HepG2 (cell line): ENCODE measurements around the gene TMEM235. TPM values are rescaled to one million over a fixed set of nuclear protein-coding genes. Genes with fewer than 3 reads are reported as not detected.

Experiments
- CHCHD3 ChIP-seq: sonication (generic); formaldehyde crosslinking; IDR thresholded peaks from 2 replicates; pipeline ENCODE4 v1.8.0; 2022; ENCODE audit warnings: mild to moderate bottlenecking, missing genetic modification reagents, moderate library complexity
- CREM ChIP-seq, 2 experiments: sonication (generic) in 1 of 2; formaldehyde crosslinking in 1 of 2; IDR thresholded peaks; 2 replicates each; pipeline versions ENCODE4 v1.4.0 to v1.6.1; 2016 to 2020; ENCODE audit warnings: antibody characterized with exemption in 1 of 2, mild to moderate bottlenecking in 1 of 2, missing genetic modification reagents in 1 of 2
- HDAC2 ChIP-seq: sonication (generic); formaldehyde crosslinking; IDR thresholded peaks from 2 replicates; pipeline ENCODE4 v1.4.0; 2020; ENCODE audit warnings: missing genetic modification reagents
- HNRNPUL1 ChIP-seq: fragments of 200-400 bp; formaldehyde crosslinking; IDR thresholded peaks from 2 replicates; pipeline ENCODE4 v1.6.1; 2017; ENCODE audit warnings: low read depth, mild to moderate bottlenecking, low read length, moderate library complexity
- SNRNP70 ChIP-seq: fragments of 200-400 bp; formaldehyde crosslinking; IDR thresholded peaks from 2 replicates; pipeline ENCODE4 v1.6.1; 2017; ENCODE audit warnings: mild to moderate bottlenecking, low read depth, low read length, moderate library complexity
- SUZ12 ChIP-seq: fragments of 150-350 bp; IDR thresholded peaks from 2 replicates; pipeline ENCODE4 v1.6.1; 2014; ENCODE audit warnings: low read depth, low read length
- TAF15 ChIP-seq: fragments of 200-400 bp; formaldehyde crosslinking; IDR thresholded peaks from one replicate; pipeline ENCODE4 v1.6.1; 2018; ENCODE audit warnings: mild to moderate bottlenecking, low read depth, low read length; ENCODE audit not compliant: poor library complexity, severe bottlenecking
- ZKSCAN5 ChIP-seq: sonication (generic); formaldehyde crosslinking; IDR thresholded peaks from 2 replicates; pipeline ENCODE4 v1.5.1; 2020; ENCODE audit warnings: mild to moderate bottlenecking, missing genetic modification reagents
- ZNF546 ChIP-seq: sonication (generic); formaldehyde crosslinking; conservative IDR thresholded peaks from 2 replicates; pipeline ENCODE4 v1.8.1; 2023; ENCODE audit warnings: mild to moderate bottlenecking, missing genetic modification reagents
- ZNF572 ChIP-seq: sonication (generic); formaldehyde crosslinking; IDR thresholded peaks from 2 replicates; pipeline ENCODE4 v1.5.1; 2020; ENCODE audit warnings: mild to moderate bottlenecking, missing genetic modification reagents
- ZNF589 ChIP-seq: sonication (generic); formaldehyde crosslinking; conservative IDR thresholded peaks from 2 replicates; pipeline ENCODE4 v1.8.0; 2022; ENCODE audit warnings: mild to moderate bottlenecking, moderate library complexity, missing genetic modification reagents
- ZNF709 ChIP-seq: sonication (generic); formaldehyde crosslinking; IDR thresholded peaks from 2 replicates; pipeline ENCODE4 v1.5.0; 2020; ENCODE audit warnings: mild to moderate bottlenecking, missing genetic modification reagents
- ZNF879 ChIP-seq: sonication (generic); formaldehyde crosslinking; IDR thresholded peaks from 2 replicates; pipeline ENCODE4 v1.8.1; 2023; ENCODE audit warnings: missing genetic modification reagents
- ZNF891 ChIP-seq: sonication (generic); formaldehyde crosslinking; IDR thresholded peaks from 2 replicates; pipeline ENCODE4 v1.5.0; 2020; ENCODE audit warnings: mild to moderate bottlenecking, missing genetic modification reagents
- polyA plus RNA-seq, 8 experiments: library from polyadenylated mRNA; depleted of rRNA in 3 of 8; stranded (reverse) in 7 of 8; unstranded in 1 of 8; fragments of >200 nt; fragmentation: Illumina TruSeq in 4 of 8; extraction: Trizol in 4 of 8; gene quantifications; 2 replicates each; pipeline versions ENCODE4 v1.2.1 to v1.2.3, GENCODE V29; 2011 to 2016; ENCODE audit warnings: low read depth in 4 of 8, missing spikeins in 1 of 8, mixed read lengths in 1 of 8; ENCODE audit not compliant: insufficient read depth in 1 of 8
- total RNA-seq, 5 experiments: library from RNA; depleted of rRNA; stranded (reverse); fragments of >200 nt; fragmentation: Illumina TruSeq; extraction: Trizol; gene quantifications; 2 replicates each; pipeline ENCODE4 v1.2.3, GENCODE V29; 2016; ENCODE audit warnings: low read depth in 1 of 5
- TF ChIP-seq, protein P1 (sequence below): sonication (generic); formaldehyde crosslinking; conservative IDR thresholded peaks from 2 replicates; pipeline ENCODE4 v1.5.0; 2020; ENCODE audit warnings: missing genetic modification reagents
- TF ChIP-seq, protein P2 (sequence below): sonication (generic); formaldehyde crosslinking; IDR thresholded peaks from 2 replicates; pipeline ENCODE4 v1.5.0; 2020; ENCODE audit warnings: mild to moderate bottlenecking, missing genetic modification reagents
- TF ChIP-seq, protein P3 (sequence below): IDR thresholded peaks from 2 replicates; pipeline ENCODE4 v1.4.0; 2020; ENCODE audit warnings: mild to moderate bottlenecking, missing genetic modification reagents
- TF ChIP-seq, protein P4 (sequence below): sonication (generic); formaldehyde crosslinking; IDR thresholded peaks from 2 replicates; pipeline ENCODE4 v1.4.0; 2020; ENCODE audit warnings: low read depth, mild to moderate bottlenecking, missing genetic modification reagents
- TF ChIP-seq, protein P5 (sequence below): sonication (generic); formaldehyde crosslinking; IDR thresholded peaks from 2 replicates; pipeline ENCODE4 v1.4.0; 2020; ENCODE audit warnings: mild to moderate bottlenecking, missing genetic modification reagents

TMEM235 gene
- total and polyA plus RNA-seq, 2 of the 13 experiments (the other 11 are each of a cell fraction or from before 2014, with no cell fraction given) = not detected

DNA sequence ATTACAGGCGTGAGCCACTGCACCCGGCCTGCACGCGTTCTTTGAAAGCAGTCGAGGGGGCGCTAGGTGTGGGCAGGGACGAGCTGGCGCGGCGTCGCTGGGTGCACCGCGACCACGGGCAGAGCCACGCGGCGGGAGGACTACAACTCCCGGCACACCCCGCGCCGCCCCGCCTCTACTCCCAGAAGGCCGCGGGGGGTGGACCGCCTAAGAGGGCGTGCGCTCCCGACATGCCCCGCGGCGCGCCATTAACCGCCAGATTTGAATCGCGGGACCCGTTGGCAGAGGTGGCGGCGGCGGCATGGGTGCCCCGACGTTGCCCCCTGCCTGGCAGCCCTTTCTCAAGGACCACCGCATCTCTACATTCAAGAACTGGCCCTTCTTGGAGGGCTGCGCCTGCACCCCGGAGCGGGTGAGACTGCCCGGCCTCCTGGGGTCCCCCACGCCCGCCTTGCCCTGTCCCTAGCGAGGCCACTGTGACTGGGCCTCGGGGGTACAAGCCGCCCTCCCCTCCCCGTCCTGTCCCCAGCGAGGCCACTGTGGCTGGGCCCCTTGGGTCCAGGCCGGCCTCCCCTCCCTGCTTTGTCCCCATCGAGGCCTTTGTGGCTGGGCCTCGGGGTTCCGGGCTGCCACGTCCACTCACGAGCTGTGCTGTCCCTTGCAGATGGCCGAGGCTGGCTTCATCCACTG is 17.3 kb upstream of the TMEM235 start, which contains the start of gene BIRC5 (continued):
- TF ChIP-seq TAF15 = peak; percentile 77
- TF ChIP-seq, protein P1, sequence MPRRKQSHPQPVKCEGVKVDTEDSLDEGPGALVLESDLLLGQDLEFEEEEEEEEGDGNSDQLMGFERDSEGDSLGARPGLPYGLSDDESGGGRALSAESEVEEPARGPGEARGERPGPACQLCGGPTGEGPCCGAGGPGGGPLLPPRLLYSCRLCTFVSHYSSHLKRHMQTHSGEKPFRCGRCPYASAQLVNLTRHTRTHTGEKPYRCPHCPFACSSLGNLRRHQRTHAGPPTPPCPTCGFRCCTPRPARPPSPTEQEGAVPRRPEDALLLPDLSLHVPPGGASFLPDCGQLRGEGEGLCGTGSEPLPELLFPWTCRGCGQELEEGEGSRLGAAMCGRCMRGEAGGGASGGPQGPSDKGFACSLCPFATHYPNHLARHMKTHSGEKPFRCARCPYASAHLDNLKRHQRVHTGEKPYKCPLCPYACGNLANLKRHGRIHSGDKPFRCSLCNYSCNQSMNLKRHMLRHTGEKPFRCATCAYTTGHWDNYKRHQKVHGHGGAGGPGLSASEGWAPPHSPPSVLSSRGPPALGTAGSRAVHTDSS (CRISPR knock-in tag) = peak; percentile 99; the same call in 1 of the 2 replicates
- peak; percentile 88 for TF ChIP-seq ZNF891
- no peak for TF ChIP-seq SNRNP70
- TF ChIP-seq HDAC2 = peak; percentile 88
- TF ChIP-seq SUZ12 = peak; percentile 96
- TF ChIP-seq ZNF589 (CRISPR knock-in tag) = peak; percentile 99
- TF ChIP-seq, protein P2, sequence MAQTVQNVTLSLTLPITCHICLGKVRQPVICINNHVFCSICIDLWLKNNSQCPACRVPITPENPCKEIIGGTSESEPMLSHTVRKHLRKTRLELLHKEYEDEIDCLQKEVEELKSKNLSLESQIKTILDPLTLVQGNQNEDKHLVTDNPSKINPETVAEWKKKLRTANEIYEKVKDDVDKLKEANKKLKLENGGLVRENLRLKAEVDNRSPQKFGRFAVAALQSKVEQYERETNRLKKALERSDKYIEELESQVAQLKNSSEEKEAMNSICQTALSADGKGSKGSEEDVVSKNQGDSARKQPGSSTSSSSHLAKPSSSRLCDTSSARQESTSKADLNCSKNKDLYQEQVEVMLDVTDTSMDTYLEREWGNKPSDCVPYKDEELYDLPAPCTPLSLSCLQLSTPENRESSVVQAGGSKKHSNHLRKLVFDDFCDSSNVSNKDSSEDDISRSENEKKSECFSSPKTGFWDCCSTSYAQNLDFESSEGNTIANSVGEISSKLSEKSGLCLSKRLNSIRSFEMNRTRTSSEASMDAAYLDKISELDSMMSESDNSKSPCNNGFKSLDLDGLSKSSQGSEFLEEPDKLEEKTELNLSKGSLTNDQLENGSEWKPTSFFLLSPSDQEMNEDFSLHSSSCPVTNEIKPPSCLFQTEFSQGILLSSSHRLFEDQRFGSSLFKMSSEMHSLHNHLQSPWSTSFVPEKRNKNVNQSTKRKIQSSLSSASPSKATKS (CRISPR knock-in tag) = no peak
- no peak; the same call in 1 of the 2 replicates for TF ChIP-seq ZNF709 (CRISPR knock-in tag)
- peak; percentile 75; the same call in 1 of the 2 replicates for TF ChIP-seq CREM (IDR thresholded peaks at IDR 0.05)
- TF ChIP-seq CREM (CRISPR knock-in tag; IDR thresholded peaks at IDR 0.05) = no peak
- no peak for TF ChIP-seq ZNF572 (CRISPR knock-in tag)
- TF ChIP-seq, protein P3, sequence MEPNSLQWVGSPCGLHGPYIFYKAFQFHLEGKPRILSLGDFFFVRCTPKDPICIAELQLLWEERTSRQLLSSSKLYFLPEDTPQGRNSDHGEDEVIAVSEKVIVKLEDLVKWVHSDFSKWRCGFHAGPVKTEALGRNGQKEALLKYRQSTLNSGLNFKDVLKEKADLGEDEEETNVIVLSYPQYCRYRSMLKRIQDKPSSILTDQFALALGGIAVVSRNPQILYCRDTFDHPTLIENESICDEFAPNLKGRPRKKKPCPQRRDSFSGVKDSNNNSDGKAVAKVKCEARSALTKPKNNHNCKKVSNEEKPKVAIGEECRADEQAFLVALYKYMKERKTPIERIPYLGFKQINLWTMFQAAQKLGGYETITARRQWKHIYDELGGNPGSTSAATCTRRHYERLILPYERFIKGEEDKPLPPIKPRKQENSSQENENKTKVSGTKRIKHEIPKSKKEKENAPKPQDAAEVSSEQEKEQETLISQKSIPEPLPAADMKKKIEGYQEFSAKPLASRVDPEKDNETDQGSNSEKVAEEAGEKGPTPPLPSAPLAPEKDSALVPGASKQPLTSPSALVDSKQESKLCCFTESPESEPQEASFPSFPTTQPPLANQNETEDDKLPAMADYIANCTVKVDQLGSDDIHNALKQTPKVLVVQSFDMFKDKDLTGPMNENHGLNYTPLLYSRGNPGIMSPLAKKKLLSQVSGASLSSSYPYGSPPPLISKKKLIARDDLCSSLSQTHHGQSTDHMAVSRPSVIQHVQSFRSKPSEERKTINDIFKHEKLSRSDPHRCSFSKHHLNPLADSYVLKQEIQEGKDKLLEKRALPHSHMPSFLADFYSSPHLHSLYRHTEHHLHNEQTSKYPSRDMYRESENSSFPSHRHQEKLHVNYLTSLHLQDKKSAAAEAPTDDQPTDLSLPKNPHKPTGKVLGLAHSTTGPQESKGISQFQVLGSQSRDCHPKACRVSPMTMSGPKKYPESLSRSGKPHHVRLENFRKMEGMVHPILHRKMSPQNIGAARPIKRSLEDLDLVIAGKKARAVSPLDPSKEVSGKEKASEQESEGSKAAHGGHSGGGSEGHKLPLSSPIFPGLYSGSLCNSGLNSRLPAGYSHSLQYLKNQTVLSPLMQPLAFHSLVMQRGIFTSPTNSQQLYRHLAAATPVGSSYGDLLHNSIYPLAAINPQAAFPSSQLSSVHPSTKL (CRISPR knock-in tag) = peak; percentile 68
- 0 out of 2 replicates have a peak, but pooled peaks have one; percentile 86 for TF ChIP-seq ZNF879 (CRISPR knock-in tag)
- TF ChIP-seq, protein P4, sequence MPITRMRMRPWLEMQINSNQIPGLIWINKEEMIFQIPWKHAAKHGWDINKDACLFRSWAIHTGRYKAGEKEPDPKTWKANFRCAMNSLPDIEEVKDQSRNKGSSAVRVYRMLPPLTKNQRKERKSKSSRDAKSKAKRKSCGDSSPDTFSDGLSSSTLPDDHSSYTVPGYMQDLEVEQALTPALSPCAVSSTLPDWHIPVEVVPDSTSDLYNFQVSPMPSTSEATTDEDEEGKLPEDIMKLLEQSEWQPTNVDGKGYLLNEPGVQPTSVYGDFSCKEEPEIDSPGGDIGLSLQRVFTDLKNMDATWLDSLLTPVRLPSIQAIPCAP = no peak
- TF ChIP-seq CHCHD3 (CRISPR knock-in tag) = peak; percentile 88; the same call in 1 of the 2 replicates
- no peak for TF ChIP-seq ZKSCAN5 (CRISPR knock-in tag)
- TF ChIP-seq, protein P5, sequence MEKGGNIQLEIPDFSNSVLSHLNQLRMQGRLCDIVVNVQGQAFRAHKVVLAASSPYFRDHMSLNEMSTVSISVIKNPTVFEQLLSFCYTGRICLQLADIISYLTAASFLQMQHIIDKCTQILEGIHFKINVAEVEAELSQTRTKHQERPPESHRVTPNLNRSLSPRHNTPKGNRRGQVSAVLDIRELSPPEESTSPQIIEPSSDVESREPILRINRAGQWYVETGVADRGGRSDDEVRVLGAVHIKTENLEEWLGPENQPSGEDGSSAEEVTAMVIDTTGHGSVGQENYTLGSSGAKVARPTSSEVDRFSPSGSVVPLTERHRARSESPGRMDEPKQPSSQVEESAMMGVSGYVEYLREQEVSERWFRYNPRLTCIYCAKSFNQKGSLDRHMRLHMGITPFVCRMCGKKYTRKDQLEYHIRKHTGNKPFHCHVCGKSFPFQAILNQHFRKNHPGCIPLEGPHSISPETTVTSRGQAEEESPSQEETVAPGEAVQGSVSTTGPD = no peak
- TF ChIP-seq ZNF546 = 0 out of 2 replicates have a peak, but pooled peaks have one; percentile 63
- TF ChIP-seq HNRNPUL1 = peak; percentile 67; the same call in 1 of the 2 replicates
